Fibroblast of villous mesenchyme (primary cell): ENCODE measurements around the gene FBF1. TPM values are rescaled to one million over a fixed set of nuclear protein-coding genes. Genes with fewer than 3 reads are reported as not detected.

ENCODE experiments used
- DNase-seq: peaks from one replicate; pipeline ENCODE4 v3.0.0-alpha.2; 2010; ENCODE audit warnings: low read depth
- H3K4me3 ChIP-seq: 2 replicates; pipeline ENCODE4 v1.5.1; 2011; ENCODE audit warnings: low read depth, mild to moderate bottlenecking, low read length
- CTCF ChIP-seq: IDR thresholded peaks from 2 replicates; pipeline ENCODE4 v1.5.1; 2012; ENCODE audit warnings: low read depth, mild to moderate bottlenecking, low read length; ENCODE audit not compliant: insufficient read depth
- total RNA-seq: library from RNA; depleted of rRNA; stranded (reverse); fragments of >200 nt; gene quantifications from 2 replicates; pipeline ENCODE4 v1.2.3, GENCODE V29; 2012

Gene FBF1
- total RNA-seq, 1 donor = 16.0 TPM

GRCh38 chr17:75894049-75894733 lies 46.7 kb downstream of the FBF1 start:
- no peak for DNase-seq
- H3K4me3 ChIP-seq = no peak overlapping the region
- no peak for TF ChIP-seq CTCF

GRCh38 chr17:75893305-75894048 lies 47.4 kb downstream of the FBF1 start:
- DNase-seq = no peak
- TF ChIP-seq CTCF = no peak
- no peak overlapping the region for H3K4me3 ChIP-seq

- no peak for TF ChIP-seq CTCF
- H3K4me3 ChIP-seq = no peak overlapping the region
- no peak for DNase-seq
Observed at GRCh38 chr17:75892556-75893224, 48.2 kb downstream of the FBF1 start.

- no peak for DNase-seq
- no peak overlapping the region for H3K4me3 ChIP-seq
- TF ChIP-seq CTCF = no peak
Observed at GRCh38 chr17:75891605-75892555, 49.0 kb downstream of the FBF1 start.

- TF ChIP-seq CTCF = no peak
- H3K4me3 ChIP-seq = no peak overlapping the region
- DNase-seq = no peak
Observed at GRCh38 chr17:75891022-75891604, 49.7 kb downstream of the FBF1 start.

GRCh38 chr17:75889454-75889853 lies 51.4 kb downstream of the FBF1 start:
- H3K4me3 ChIP-seq = no peak overlapping the region
- no peak for TF ChIP-seq CTCF
- no peak for DNase-seq
